ENCODE data around the gene RAB3IP.

The RAB3IP gene

DNA sequence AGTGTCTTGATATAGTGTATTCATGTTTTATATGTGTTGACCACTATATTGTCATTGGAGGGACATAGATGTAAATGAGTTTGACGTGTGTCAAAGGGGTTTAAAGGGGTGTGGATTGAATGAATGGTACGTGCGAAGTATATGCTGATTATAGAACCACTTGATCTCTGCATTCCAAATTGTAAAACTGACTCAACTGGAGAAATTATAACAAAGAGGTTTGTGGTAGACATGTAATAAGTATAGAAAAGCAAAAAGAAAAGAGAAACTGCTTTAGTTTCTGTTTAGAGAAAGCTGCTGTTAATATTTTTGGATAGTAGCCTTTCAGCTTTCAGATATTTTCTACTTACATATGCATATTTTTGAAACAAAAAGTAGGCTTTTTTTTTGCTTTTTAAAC lies 77.4 kb downstream of the RAB3IP start:
- Histone ChIP-seq H3K36me3 (ENCODE audit: control insufficient read depth, insufficient read depth, low read length) (no peaks in the 10 kb centered on the region), H3K4me3 (ENCODE audit: extremely low read depth, insufficient read depth, low read length, poor library complexity, severe bottlenecking) (no peak overlapping the region), H3K9me3 (ENCODE audit: control insufficient read depth, low read length) (peaks cover 2% of the 10 kb centered on the region), H3K27ac (ENCODE audit: low read depth, low read length, severe bottlenecking) (no peak overlapping the region), H3K4me1 (ENCODE audit: control insufficient read depth, insufficient read depth, low read length, poor library complexity, severe bottlenecking) (no peaks in the 10 kb centered on the region)
- WGBS, 2 experiments (ENCODE audit: insufficient coverage in 2 of 2), result 80 to 100% methylated on average over 1 of the region's 3 CpGs

DNA sequence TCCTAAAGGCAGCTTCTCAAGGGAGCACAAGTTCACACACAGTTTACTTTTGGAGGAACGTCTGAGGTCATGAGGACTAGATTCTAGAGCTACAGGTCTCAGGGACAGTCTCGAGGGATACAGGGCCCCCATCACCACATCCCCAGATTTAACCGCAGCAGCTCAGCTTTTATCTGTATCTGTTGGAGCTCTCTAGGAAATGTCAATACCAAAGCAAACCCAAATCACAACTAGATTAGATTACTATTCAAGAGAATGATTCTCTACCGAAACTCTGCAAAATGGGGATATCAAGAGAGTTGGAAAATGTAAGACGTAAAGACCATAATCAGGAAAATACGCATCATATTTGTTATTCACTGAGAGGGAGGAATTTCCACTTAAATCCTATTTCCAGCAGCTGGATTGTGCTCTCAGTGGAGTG lies 82.4 kb downstream of the RAB3IP start:
- Histone ChIP-seq H3K27ac (ENCODE audit: low read depth, low read length, severe bottlenecking) (no peak overlapping the region), H3K36me3 (ENCODE audit: control insufficient read depth, insufficient read depth, low read length) (no peaks in the 10 kb centered on the region), H3K4me1 (ENCODE audit: control insufficient read depth, insufficient read depth, low read length, poor library complexity, severe bottlenecking) (no peaks in the 10 kb centered on the region), H3K9me3 (ENCODE audit: control insufficient read depth, low read length) (no peaks in the 10 kb centered on the region), H3K4me3 (ENCODE audit: extremely low read depth, insufficient read depth, low read length, poor library complexity, severe bottlenecking) (no peak overlapping the region)
- WGBS, 2 experiments (ENCODE audit: insufficient coverage in 2 of 2), result 100% methylated on average over 4 of the region's 6 CpGs; no CpG with 5 or more reads in 1 of the 2 experiments

DNA sequence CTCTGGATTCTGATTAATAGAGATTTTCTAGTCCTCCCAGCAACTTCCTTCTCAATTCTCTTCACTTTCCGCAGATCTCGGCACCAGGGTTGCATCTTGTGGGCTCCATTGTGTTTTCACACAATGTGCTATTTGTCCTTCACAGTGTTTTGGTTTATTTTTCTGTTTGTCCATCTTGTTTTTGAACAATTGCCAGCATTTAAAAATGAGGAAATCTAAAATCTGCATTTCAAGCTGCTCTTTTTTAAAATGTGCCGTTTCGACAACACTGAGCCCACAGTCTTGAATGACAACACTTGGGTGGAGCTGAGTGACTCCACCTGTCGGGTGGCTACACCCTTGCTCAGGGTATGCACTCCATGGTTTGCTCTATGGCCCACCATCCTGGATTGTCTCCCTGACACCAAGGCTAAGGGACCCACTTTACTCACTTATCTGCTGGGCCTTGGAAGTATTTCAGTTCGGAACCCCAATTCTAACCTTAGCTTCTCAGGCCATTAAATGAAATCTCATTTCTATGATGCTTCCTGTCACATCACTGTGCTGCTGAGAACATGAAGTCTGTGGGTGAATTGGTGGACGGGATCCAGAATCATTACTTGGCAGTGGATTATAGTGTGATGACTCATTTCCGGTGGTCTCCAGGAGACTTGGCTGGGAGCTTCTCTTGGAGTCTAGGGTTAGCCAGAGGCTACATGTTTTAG lies 82.9 kb downstream of the RAB3IP start:
- H3K27ac ChIP-seq (ENCODE audit: low read depth, low read length, severe bottlenecking), result no peak overlapping the region
- H3K4me1 ChIP-seq (ENCODE audit: control insufficient read depth, insufficient read depth, low read length, poor library complexity, severe bottlenecking), result no peaks in the 10 kb centered on the region
- H3K9me3 ChIP-seq (ENCODE audit: control insufficient read depth, low read length), result no peaks in the 10 kb centered on the region
- no peaks in the 10 kb centered on the region for H3K36me3 ChIP-seq (ENCODE audit: control insufficient read depth, insufficient read depth, low read length)
- H3K4me3 ChIP-seq (ENCODE audit: extremely low read depth, insufficient read depth, low read length, poor library complexity, severe bottlenecking), result no peak overlapping the region
- 90% methylated on average over 4 to 6 of the region's 8 CpGs for WGBS, 2 experiments (ENCODE audit: insufficient coverage in 2 of 2)

- H3K4me1 ChIP-seq (ENCODE audit: control insufficient read depth, insufficient read depth, low read length, poor library complexity, severe bottlenecking), result no peaks in the 10 kb centered on the region
- 83 to 100% methylated on average over 2 of the region's 3 CpGs for WGBS, 2 experiments (ENCODE audit: insufficient coverage in 2 of 2)
- H3K36me3 ChIP-seq (ENCODE audit: control insufficient read depth, insufficient read depth, low read length), result no peaks in the 10 kb centered on the region
- H3K27ac ChIP-seq (ENCODE audit: low read depth, low read length, severe bottlenecking), result no peak overlapping the region
- no peak overlapping the region for H3K4me3 ChIP-seq (ENCODE audit: extremely low read depth, insufficient read depth, low read length, poor library complexity, severe bottlenecking)
- no peaks in the 10 kb centered on the region for H3K9me3 ChIP-seq (ENCODE audit: control insufficient read depth, low read length)
Measured at GRCh38 chr12:69822201-69822860, 83.7 kb downstream of the RAB3IP start.

- Histone ChIP-seq H3K9me3 (ENCODE audit: control insufficient read depth, low read length) (no peaks in the 10 kb centered on the region), H3K4me3 (ENCODE audit: extremely low read depth, insufficient read depth, low read length, poor library complexity, severe bottlenecking) (no peak overlapping the region), H3K27ac (ENCODE audit: low read depth, low read length, severe bottlenecking) (no peak overlapping the region), H3K36me3 (ENCODE audit: control insufficient read depth, insufficient read depth, low read length) (no peaks in the 10 kb centered on the region), H3K4me1 (ENCODE audit: control insufficient read depth, insufficient read depth, low read length, poor library complexity, severe bottlenecking) (no peaks in the 10 kb centered on the region)
Measured at GRCh38 chr12:69824028-69824427, 85.4 kb downstream of the RAB3IP start.

GRCh38 chr12:69824966-69825560 lies 86.4 kb downstream of the RAB3IP start, which contains the start of gene MYRFL:
Gene MYRFL (plus strand): TSS chr12:69825227. CDS start chr12:69825518, 291 bp downstream.
- no peaks in the 10 kb centered on the region for H3K36me3 ChIP-seq (ENCODE audit: control insufficient read depth, insufficient read depth, low read length)
- no peaks in the 10 kb centered on the region for H3K9me3 ChIP-seq (ENCODE audit: control insufficient read depth, low read length)
- 70 to 93% methylated on average over 4 of the region's 5 CpGs for WGBS, 2 experiments (ENCODE audit: insufficient coverage in 2 of 2)
- no peaks in the 10 kb centered on the region for H3K4me1 ChIP-seq (ENCODE audit: control insufficient read depth, insufficient read depth, low read length, poor library complexity, severe bottlenecking)
- H3K4me3 ChIP-seq (ENCODE audit: extremely low read depth, insufficient read depth, low read length, poor library complexity, severe bottlenecking), result no peak within 1 kb of the TSS
- no peak within 1 kb of the TSS for H3K27ac ChIP-seq (ENCODE audit: low read depth, low read length, severe bottlenecking)

- no peaks in the 10 kb centered on the region for H3K4me1 ChIP-seq (ENCODE audit: control insufficient read depth, insufficient read depth, low read length, poor library complexity, severe bottlenecking)
- no peaks in the 10 kb centered on the region for H3K9me3 ChIP-seq (ENCODE audit: control insufficient read depth, low read length)
- H3K4me3 ChIP-seq (ENCODE audit: extremely low read depth, insufficient read depth, low read length, poor library complexity, severe bottlenecking), result no peak overlapping the region
- WGBS, 2 experiments (ENCODE audit: insufficient coverage in 2 of 2), result 100% methylated on average over 1 of the region's 5 CpGs; no CpG with 5 or more reads in 1 of the 2 experiments
- no peaks in the 10 kb centered on the region for H3K36me3 ChIP-seq (ENCODE audit: control insufficient read depth, insufficient read depth, low read length)
- H3K27ac ChIP-seq (ENCODE audit: low read depth, low read length, severe bottlenecking), result no peak overlapping the region
Measured at GRCh38 chr12:69828897-69829296, 90.2 kb downstream of the RAB3IP start.

GRCh38 chr12:69833696-69834095 lies 95.0 kb downstream of the RAB3IP start:
- Histone ChIP-seq H3K27ac (ENCODE audit: low read depth, low read length, severe bottlenecking) (no peak overlapping the region), H3K36me3 (ENCODE audit: control insufficient read depth, insufficient read depth, low read length) (no peaks in the 10 kb centered on the region)
- WGBS, 2 experiments (ENCODE audit: insufficient coverage in 2 of 2), result no CpG with 5 or more reads among the region's 2 CpGs

DNA sequence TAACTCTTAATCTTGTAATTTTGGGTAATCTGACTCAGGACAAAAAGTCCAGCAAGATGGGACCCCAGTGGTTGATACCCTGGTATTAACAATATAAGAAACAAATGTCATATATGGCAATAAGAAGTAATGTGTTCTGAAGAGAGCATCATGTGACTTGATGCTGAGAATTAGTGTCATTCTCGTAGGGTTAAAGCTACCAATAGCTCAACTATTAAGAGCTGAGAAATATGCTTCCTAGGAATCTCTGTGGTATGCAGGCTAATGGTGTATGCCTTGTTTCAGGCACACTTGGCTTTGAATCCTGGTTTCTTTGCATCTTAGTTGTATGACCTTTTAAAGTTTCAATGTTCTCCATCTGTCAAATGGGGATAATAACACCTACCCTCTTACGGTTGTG lies 95.5 kb downstream of the RAB3IP start:
- Histone ChIP-seq H3K27ac (ENCODE audit: low read depth, low read length, severe bottlenecking) (no peak overlapping the region), H3K4me3 (ENCODE audit: extremely low read depth, insufficient read depth, low read length, poor library complexity, severe bottlenecking) (no peak overlapping the region), H3K4me1 (ENCODE audit: control insufficient read depth, insufficient read depth, low read length, poor library complexity, severe bottlenecking) (no peaks in the 10 kb centered on the region), H3K9me3 (ENCODE audit: control insufficient read depth, low read length) (no peaks in the 10 kb centered on the region), H3K36me3 (ENCODE audit: control insufficient read depth, insufficient read depth, low read length) (no peaks in the 10 kb centered on the region)
- WGBS, 2 experiments (ENCODE audit: insufficient coverage in 2 of 2), result 67% methylated on average over 1 of the region's 2 CpGs; no CpG with 5 or more reads in 1 of the 2 experiments

More at GRCh38 chr12:69833696-69834095, 95.0 kb downstream of the RAB3IP start:
- H3K4me3 ChIP-seq (ENCODE audit: extremely low read depth, insufficient read depth, low read length, poor library complexity, severe bottlenecking), result no peak overlapping the region
- no peaks in the 10 kb centered on the region for H3K4me1 ChIP-seq (ENCODE audit: control insufficient read depth, insufficient read depth, low read length, poor library complexity, severe bottlenecking)
- H3K9me3 ChIP-seq (ENCODE audit: control insufficient read depth, low read length), result no peaks in the 10 kb centered on the region

DNA sequence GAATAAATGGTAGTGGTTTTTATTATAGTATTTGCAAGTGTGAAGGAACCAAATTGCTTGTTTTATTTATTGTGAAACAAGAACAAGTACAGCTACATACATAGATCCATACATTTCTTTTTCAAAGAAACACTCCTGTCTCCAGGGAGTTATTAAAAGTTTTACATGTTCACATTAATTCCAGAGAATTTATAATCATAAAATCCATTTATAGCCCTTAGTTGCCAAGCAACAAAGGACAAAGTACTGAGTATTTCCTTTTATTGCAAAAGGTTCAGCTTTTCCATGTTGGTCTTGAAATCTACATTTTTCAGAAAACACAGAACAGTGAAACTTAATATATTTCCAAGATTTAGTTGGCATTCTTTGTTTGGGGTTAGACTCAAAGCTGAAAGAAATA lies 95.9 kb downstream of the RAB3IP start:
- H3K27ac ChIP-seq (ENCODE audit: low read depth, low read length, severe bottlenecking), result no peak overlapping the region
- no peak overlapping the region for H3K4me3 ChIP-seq (ENCODE audit: extremely low read depth, insufficient read depth, low read length, poor library complexity, severe bottlenecking)
- no peaks in the 10 kb centered on the region for H3K9me3 ChIP-seq (ENCODE audit: control insufficient read depth, low read length)
- H3K4me1 ChIP-seq (ENCODE audit: control insufficient read depth, insufficient read depth, low read length, poor library complexity, severe bottlenecking), result no peaks in the 10 kb centered on the region
- no peaks in the 10 kb centered on the region for H3K36me3 ChIP-seq (ENCODE audit: control insufficient read depth, insufficient read depth, low read length)

DNA sequence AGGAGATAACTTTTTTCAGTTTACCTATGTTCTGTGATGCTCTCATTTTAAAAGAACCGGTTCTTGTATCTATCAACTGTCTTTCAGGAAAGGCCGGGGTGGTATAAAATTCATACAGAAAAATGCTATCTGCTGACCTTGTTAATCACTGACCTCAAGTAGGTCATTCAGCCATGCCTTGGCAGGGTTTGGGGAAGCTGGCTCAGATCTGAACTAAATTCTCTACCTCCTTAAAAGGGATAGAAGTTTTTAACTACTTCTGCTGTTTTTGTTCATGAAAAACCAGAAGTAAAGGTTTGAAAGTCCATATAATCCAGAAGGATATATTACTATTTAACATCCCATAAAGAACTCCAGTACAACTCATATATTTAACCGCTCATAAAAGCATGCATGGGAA lies 96.4 kb downstream of the RAB3IP start:
- H3K27ac ChIP-seq (ENCODE audit: low read depth, low read length, severe bottlenecking), result no peak overlapping the region
- no peak overlapping the region for H3K4me3 ChIP-seq (ENCODE audit: extremely low read depth, insufficient read depth, low read length, poor library complexity, severe bottlenecking)
- no peaks in the 10 kb centered on the region for H3K36me3 ChIP-seq (ENCODE audit: control insufficient read depth, insufficient read depth, low read length)
- H3K4me1 ChIP-seq (ENCODE audit: control insufficient read depth, insufficient read depth, low read length, poor library complexity, severe bottlenecking), result no peaks in the 10 kb centered on the region
- 76% methylated on average over 2 of the region's 3 CpGs; no CpG with 5 or more reads in 1 of the 2 experiments for whole genome bisulfite sequencing, 2 experiments (ENCODE audit: insufficient coverage in 2 of 2)
- H3K9me3 ChIP-seq (ENCODE audit: control insufficient read depth, low read length), result no peaks in the 10 kb centered on the region

Measured in mesodermal cell (in vitro differentiated cells).